ENCODE measurements around the gene XPO6.
"Not testable (repeated sequence)": the region's sequence is repeated elsewhere in the genome, so short reads cannot be mapped to it uniquely, and the experiment has no call there.

XPO6 gene

GRCh38 chr16:28149011-28149888, 62.5 kb downstream of the XPO6 start:
- no peak for DNase-seq

GRCh38 chr16:28146536-28146935, 65.2 kb downstream of the XPO6 start:
- no peak for DNase-seq

- DNase-seq, result no peak
Observed at GRCh38 chr16:28145796-28146195, 66.0 kb downstream of the XPO6 start.

- peak; percentile 38 for DNase-seq
Observed at GRCh38 chr16:28140788-28141618, 70.8 kb downstream of the XPO6 start.

- no peak for DNase-seq
Observed at GRCh38 chr16:28139530-28139929, 72.2 kb downstream of the XPO6 start.

GRCh38 chr16:28136751-28137434, 74.9 kb downstream of the XPO6 start:
- peak; percentile 6 for DNase-seq

- DNase-seq, result no peak
Observed at GRCh38 chr16:28133666-28134065, 78.1 kb downstream of the XPO6 start.

- no peak for DNase-seq
Observed at GRCh38 chr16:28131743-28132393, 79.9 kb downstream of the XPO6 start.

- no peak for DNase-seq
Observed at GRCh38 chr16:28131181-28131580, 80.6 kb downstream of the XPO6 start.

GRCh38 chr16:28130099-28131088, 81.4 kb downstream of the XPO6 start:
- DNase-seq, result no peak

GRCh38 chr16:28126684-28127620, 84.8 kb downstream of the XPO6 start:
- DNase-seq, result no peak

GRCh38 chr16:28125592-28125991, 86.2 kb downstream of the XPO6 start:
- no peak for DNase-seq

- no peak for DNase-seq
Observed at GRCh38 chr16:28121527-28121926, 90.2 kb downstream of the XPO6 start.

GRCh38 chr16:28120754-28121153, 91.0 kb downstream of the XPO6 start:
- DNase-seq, result no peak

- DNase-seq, result no peak
Observed at GRCh38 chr16:28118637-28119036, 93.1 kb downstream of the XPO6 start.

- no peak for DNase-seq
Observed at GRCh38 chr16:28117168-28117565, 94.6 kb downstream of the XPO6 start.

GRCh38 chr16:28115866-28116265, 95.9 kb downstream of the XPO6 start:
- DNase-seq, result not testable (repeated sequence)

GRCh38 chr16:28112908-28113307, 98.9 kb downstream of the XPO6 start:
- no peak for DNase-seq

- no peak for DNase-seq
Observed at GRCh38 chr16:28110977-28111376, 100.8 kb downstream of the XPO6 start.

GRCh38 chr16:28110479-28110878, 101.3 kb downstream of the XPO6 start:
- DNase-seq, result no peak
